H1 (cell line): ENCODE data around the gene INCENP. TPM values are rescaled to one million over a fixed set of nuclear protein-coding genes. Genes with fewer than 3 reads are reported as not detected.

ENCODE experiments used
- FOSL1 ChIP-seq: IDR thresholded peaks from 2 replicates; pipeline ENCODE4 v1.6.1; 2011; ENCODE audit warnings: mild to moderate bottlenecking, low read depth, low read length, moderate library complexity; ENCODE audit not compliant: insufficient read depth
- polyA plus RNA-seq, 7 experiments: library from polyadenylated mRNA; depleted of rRNA in 3 of 7; stranded (reverse) in 5 of 7; unstranded in 2 of 7; fragments of >200 nt in 5 of 7; fragments of 200-250 nt in 2 of 7; gene quantifications; 1 replicate in 5 of 7; 2 replicates in 1 of 7; 4 replicates in 1 of 7; pipeline versions ENCODE4 v1.2.1 to v1.2.3, GENCODE V29; 2011 to 2013; ENCODE audit warnings: missing spikeins in 2 of 7, mixed read lengths in 2 of 7
- total RNA-seq: library from RNA; stranded (reverse); fragmentation: NEBNext Ultra II Directional; extraction: Animal tissue kit (Norgen Biotek cat#: 25700); gene quantifications from 2 replicates; pipeline ENCODE4 v1.2.1, GENCODE V29; 2021

INCENP gene
- total and polyA plus RNA-seq, 2 of the 8 experiments (the other 6 are each of a cell fraction or from before 2014, with no cell fraction given), result 25.4 to 132 TPM

- TF ChIP-seq FOSL1, result no peak
Observed at GRCh38 chr11:62124186-62125113, 639 bp downstream of the INCENP start (continued).
